Measurements from ENCODE around the gene PRLR. TPM values are rescaled to one million over a fixed set of nuclear protein-coding genes. Genes with fewer than 3 reads are reported as not detected.

Gene PRLR
- total and polyA plus RNA-seq, 4 donors = 3.5 to 44.5 (median 14.3) TPM

GRCh38 chr5:35029333-35029732 lies 201.0 kb downstream of the PRLR start:
- H3K4me1 ChIP-seq (ENCODE audit: control insufficient read depth in 4 of 4, insufficient read depth in 4 of 4, low read length in 3 of 4) = peaks cover 4 to 40% (median 38%) of the 10 kb centered on the region in 4 donors
- H3K4me3 ChIP-seq (ENCODE audit: low read depth in 1 of 3, low read length in 3 of 3) = no peak overlapping the region
- no peak overlapping the region for H3K9ac ChIP-seq (ENCODE audit: low read depth in 1 of 2, low read length in 2 of 2)
- no peaks in the 10 kb centered on the region for H3K9me3 ChIP-seq (ENCODE audit: control insufficient read depth in 4 of 4, low read length in 3 of 4)
- H3K27ac ChIP-seq (ENCODE audit: low read depth in 1 of 2, low read length in 2 of 2) = no peak overlapping the region
- no peaks in the 10 kb centered on the region for H3K27me3 ChIP-seq (ENCODE audit: control insufficient read depth in 4 of 4, insufficient read depth in 4 of 4, low read length in 3 of 4)
- no peak for TF ChIP-seq NR2F2 (IDR thresholded peaks at IDR 0.05)
- no peak for TF ChIP-seq HNF4G (IDR thresholded peaks at IDR 0.05)
- TF ChIP-seq FOXA2 (IDR thresholded peaks at IDR 0.05) = no peak
- no peak for TF ChIP-seq EGR1 (IDR thresholded peaks at IDR 0.05; ENCODE audit: low read depth in 2 of 2)
- TF ChIP-seq FOXA1 (IDR thresholded peaks at IDR 0.05) = no peak
- no peak for TF ChIP-seq SP1 (IDR thresholded peaks at IDR 0.05)
- no peak for TF ChIP-seq CTCF (IDR thresholded peaks at IDR 0.05; ENCODE audit: low read depth, low read length, missing input control)
- TF ChIP-seq YY1 (IDR thresholded peaks at IDR 0.05) = no peak
- no peak for TF ChIP-seq TAF1 (conservative IDR thresholded peaks at IDR 0.05)
- TF ChIP-seq ATF3 (IDR thresholded peaks at IDR 0.05) = no peak
- no peak for TF ChIP-seq MAX (IDR thresholded peaks at IDR 0.05)
- no peak for TF ChIP-seq REST (IDR thresholded peaks at IDR 0.05)
- no peak for TF ChIP-seq ZBTB33 (IDR thresholded peaks at IDR 0.05)
- TF ChIP-seq RXRA (IDR thresholded peaks at IDR 0.05) = no peak
- TF ChIP-seq HNF4A (conservative IDR thresholded peaks at IDR 0.05) = no peak
- no peak for TF ChIP-seq JUND (IDR thresholded peaks at IDR 0.05)
- no peak for TF ChIP-seq GABPA (IDR thresholded peaks at IDR 0.05 in 1 of 2, conservative IDR thresholded peaks at IDR 0.05 in 1 of 2)
- TF ChIP-seq RAD21 (IDR thresholded peaks at IDR 0.05) = no peak
- no peak for DNase-seq (ENCODE audit: low spot score)
- H3K36me3 ChIP-seq (ENCODE audit: control insufficient read depth in 4 of 4, insufficient read depth in 3 of 4, low read depth in 1 of 4, low read length in 3 of 4) = peaks cover 2 to 25% (median 13%) of the 10 kb centered on the region in 4 donors
- 60% methylated on average over 4 of the region's 4 CpGs for WGBS

Measured in liver (tissue), 9 donors.